Measurements from ENCODE around the gene RICTOR.

GRCh38 chr5:38941912-38942311 lies 132.3 kb downstream of the RICTOR start:
- TF ChIP-seq EZH2 (IDR thresholded peaks at IDR 0.05; ENCODE audit: borderline replicate concordance, low read depth, low read length, severe bottlenecking) (no peak), CTCF (IDR thresholded peaks at IDR 0.05; ENCODE audit: extremely low read depth in 1 of 2, insufficient read depth in 1 of 2, low read depth in 1 of 2, low read length in 2 of 2) (no peak), POLR2A (IDR thresholded peaks at IDR 0.05; ENCODE audit: low read depth, low read length) (no peak), JUN (IDR thresholded peaks at IDR 0.05; ENCODE audit: borderline replicate concordance, insufficient read depth, insufficient read length, low read depth) (no peak), POLR2AphosphoS5 (IDR thresholded peaks at IDR 0.05; ENCODE audit: insufficient read depth, low read depth, low read length) (no peak), FOS (IDR thresholded peaks at IDR 0.05; ENCODE audit: borderline replicate concordance, insufficient read depth, low read length) (no peak), MYC (IDR thresholded peaks at IDR 0.05; ENCODE audit: low read depth, low read length) (no peak)
